Measurements from ENCODE around the gene CYP46A1.

DNA sequence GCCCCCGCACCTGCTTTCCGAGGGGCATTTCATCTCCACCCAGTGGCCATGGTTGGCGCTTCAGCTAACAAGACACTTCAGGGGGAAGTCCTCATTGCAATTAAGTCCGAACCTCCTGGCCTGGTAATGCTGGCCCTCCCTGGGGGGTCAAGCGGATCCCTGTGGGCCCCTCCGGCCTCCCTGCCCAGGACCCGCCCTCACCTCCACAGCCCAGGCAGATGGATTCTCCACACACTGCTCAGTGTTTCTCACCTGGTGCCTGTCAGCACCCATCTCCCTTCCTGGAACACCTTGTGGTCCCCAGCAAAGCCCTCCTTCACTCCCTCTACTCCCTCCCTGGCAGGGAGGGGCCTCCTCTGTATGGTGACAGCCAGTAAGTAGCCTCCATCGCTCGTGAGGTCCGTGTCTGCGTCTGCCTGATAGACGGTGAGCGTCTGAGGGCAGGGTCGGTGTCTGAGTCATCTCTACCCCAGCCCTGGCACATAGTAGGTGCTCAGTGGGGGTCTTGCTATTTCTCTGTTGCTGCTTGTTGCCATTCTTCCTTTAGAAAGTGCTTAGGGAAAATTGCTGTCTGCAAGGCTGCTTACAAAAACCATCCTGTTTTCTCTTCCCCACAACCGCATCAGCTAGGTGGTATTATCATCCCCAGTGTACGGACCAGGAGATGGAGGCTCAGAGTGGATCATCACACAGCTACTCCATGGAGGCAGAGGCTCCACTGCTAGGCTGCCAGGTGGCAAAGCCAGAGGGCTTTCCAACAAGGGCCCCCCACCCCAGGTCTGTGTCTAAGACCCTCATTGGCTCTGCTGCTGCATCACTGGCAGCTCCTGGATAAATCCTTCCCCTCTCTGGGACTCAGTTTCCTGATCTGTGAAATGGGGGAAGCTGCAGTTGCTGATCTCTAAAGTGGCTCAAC, 69.4 kb downstream of the CYP46A1 start:
- TF ChIP-seq TAF1 (IDR thresholded peaks at IDR 0.05; ENCODE audit: low read depth) (no peak), RAD21 (IDR thresholded peaks at IDR 0.05; ENCODE audit: low read depth) (no peak), ZBTB7A (IDR thresholded peaks at IDR 0.05; ENCODE audit: low read depth) (no peak), TEAD4 (IDR thresholded peaks at IDR 0.05) (no peak), CREB1 (IDR thresholded peaks at IDR 0.05; ENCODE audit: low read depth) (no peak), YY1 (IDR thresholded peaks at IDR 0.05; ENCODE audit: low read depth) (no peak), EP300 (IDR thresholded peaks at IDR 0.05; ENCODE audit: borderline replicate concordance) (no peak), CEBPB (IDR thresholded peaks at IDR 0.05) (no peak)
- TF ChIP-seq, protein P1, sequence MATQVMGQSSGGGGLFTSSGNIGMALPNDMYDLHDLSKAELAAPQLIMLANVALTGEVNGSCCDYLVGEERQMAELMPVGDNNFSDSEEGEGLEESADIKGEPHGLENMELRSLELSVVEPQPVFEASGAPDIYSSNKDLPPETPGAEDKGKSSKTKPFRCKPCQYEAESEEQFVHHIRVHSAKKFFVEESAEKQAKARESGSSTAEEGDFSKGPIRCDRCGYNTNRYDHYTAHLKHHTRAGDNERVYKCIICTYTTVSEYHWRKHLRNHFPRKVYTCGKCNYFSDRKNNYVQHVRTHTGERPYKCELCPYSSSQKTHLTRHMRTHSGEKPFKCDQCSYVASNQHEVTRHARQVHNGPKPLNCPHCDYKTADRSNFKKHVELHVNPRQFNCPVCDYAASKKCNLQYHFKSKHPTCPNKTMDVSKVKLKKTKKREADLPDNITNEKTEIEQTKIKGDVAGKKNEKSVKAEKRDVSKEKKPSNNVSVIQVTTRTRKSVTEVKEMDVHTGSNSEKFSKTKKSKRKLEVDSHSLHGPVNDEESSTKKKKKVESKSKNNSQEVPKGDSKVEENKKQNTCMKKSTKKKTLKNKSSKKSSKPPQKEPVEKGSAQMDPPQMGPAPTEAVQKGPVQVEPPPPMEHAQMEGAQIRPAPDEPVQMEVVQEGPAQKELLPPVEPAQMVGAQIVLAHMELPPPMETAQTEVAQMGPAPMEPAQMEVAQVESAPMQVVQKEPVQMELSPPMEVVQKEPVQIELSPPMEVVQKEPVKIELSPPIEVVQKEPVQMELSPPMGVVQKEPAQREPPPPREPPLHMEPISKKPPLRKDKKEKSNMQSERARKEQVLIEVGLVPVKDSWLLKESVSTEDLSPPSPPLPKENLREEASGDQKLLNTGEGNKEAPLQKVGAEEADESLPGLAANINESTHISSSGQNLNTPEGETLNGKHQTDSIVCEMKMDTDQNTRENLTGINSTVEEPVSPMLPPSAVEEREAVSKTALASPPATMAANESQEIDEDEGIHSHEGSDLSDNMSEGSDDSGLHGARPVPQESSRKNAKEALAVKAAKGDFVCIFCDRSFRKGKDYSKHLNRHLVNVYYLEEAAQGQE (IDR thresholded peaks at IDR 0.05; ENCODE audit: low read depth) = no peak
- TF ChIP-seq, protein P2, sequence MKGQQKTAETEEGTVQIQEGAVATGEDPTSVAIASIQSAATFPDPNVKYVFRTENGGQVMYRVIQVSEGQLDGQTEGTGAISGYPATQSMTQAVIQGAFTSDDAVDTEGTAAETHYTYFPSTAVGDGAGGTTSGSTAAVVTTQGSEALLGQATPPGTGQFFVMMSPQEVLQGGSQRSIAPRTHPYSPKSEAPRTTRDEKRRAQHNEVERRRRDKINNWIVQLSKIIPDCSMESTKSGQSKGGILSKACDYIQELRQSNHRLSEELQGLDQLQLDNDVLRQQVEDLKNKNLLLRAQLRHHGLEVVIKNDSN (IDR thresholded peaks at IDR 0.05) = no peak
